ENCODE results near the gene RBMY1B.
"Not testable (repeated sequence)": the region's sequence is repeated elsewhere in the genome, so short reads cannot be mapped to it uniquely, and the experiment has no call there.

Gene RBMY1B

DNA sequence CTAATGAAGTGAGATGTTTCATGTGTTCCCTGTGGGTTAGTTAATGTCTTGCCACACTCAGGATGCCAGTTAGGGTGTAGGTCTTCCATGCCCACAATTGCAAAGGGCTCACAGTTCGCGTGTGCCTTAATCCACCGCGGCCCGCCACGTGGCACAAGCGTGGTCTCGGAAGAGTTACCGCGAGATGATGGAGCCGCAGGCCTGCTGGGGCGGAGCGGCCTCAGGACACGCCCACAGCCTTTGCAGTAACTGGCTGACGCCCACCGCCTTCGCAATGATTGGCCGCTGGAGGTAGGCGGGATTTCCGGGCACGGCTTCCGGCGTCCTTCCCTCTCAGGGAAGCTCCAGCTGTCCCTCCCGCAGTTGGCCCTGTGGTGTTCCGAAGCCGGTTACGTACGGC, at the start of gene RBMY1B:
Gene RBMY1B, plus strand, starts transcription at position 301 of the 400 bp plus-strand sequence. CDS start 2,013 bp downstream, outside the sequence.
- not testable (repeated sequence) for DNase-seq (ENCODE audit: low read depth, low spot score)

DNA sequence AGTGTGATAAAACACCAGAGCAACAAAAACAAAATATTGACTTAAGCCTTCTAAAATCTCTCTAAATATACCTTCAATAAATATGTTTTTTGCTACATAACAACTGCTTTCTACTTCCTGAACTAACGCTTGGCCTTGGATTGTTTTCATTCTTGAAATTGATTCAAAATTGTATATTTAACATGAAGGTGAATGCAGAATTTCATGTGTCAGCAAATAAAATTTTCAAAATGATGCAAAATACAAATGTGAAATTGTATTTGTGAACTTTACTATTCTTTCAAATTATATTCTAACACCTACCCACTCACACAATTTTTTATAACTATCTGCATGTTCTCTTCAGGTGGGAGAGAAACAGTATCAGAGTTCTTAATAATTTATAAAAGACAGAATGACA, 48.2 kb upstream of the RBMY1B start:
- not testable (repeated sequence) for DNase-seq (ENCODE audit: low read depth, low spot score)

DNA sequence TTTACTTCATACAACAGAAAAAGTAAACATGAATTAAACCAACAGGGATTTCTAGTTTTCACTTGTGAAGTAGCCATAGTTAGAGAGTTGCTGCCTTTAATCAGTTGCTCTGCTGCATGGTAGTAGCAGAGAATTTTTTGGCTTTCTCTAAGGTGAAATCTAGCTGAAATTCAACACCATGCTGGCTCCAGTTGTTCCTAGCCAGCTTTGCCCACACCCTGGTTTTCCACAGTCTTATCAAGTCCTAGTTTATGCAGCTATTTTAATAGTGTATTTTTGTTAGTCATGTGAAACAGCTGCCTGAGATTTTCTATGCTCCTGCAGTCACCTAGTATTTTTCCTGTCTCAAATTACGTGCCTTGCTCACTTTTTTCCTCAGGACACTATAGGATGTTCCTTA, 28.2 kb upstream of the RBMY1B start:
- DNase-seq (ENCODE audit: low read depth, low spot score) = no peak

DNA sequence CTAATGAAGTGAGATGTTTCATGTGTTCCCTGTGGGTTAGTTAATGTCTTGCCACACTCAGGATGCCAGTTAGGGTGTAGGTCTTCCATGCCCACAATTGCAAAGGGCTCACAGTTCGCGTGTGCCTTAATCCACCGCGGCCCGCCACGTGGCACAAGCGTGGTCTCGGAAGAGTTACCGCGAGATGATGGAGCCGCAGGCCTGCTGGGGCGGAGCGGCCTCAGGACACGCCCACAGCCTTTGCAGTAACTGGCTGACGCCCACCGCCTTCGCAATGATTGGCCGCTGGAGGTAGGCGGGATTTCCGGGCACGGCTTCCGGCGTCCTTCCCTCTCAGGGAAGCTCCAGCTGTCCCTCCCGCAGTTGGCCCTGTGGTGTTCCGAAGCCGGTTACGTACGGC, 23.4 kb downstream of the RBMY1B start, which contains the start of gene RBMY1A1:
Gene RBMY1A1, plus strand, starts transcription at position 301 of the 400 bp plus-strand sequence. CDS start 2,013 bp downstream, outside the sequence.
- not testable (repeated sequence) for DNase-seq (ENCODE audit: low read depth, low spot score)

DNA sequence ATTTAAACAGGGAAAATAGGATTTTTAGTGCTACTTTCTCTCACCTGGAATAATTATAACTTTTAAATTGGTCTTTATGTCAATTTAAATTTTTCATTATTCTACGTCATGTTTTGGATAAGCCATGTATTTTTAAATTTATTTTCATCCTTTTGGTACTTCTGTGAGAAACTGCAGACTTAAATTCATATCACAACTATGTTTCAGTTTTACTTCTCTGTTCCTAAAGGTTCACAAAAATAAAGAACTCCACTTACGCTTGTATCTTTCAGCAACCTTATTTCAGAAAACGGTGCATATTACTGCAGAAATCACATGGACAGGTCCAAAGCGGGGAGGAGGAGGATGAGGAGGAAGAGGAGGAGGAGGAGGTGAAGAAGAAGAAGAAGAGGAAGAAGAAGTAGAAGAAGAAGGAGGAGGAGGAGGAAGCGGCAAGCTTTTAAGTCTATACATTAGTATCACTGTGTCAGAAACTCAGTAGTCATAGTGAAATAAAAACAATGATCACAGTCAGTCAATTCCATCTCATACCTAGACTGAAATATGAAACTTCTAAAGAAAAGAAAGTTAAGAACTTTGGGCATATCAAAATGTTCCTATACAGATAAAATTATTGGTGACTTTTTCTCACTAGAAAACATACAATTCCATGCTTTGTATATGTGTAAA, 48.3 kb downstream of the RBMY1B start:
- DNase-seq (ENCODE audit: low read depth, low spot score) = not testable (repeated sequence)

All from smooth muscle cell of the brain vasculature (primary cell).